ENCODE data around the gene DPYD. TPM values are rescaled to one million over a fixed set of nuclear protein-coding genes. Genes with fewer than 3 reads are reported as not detected.

The DPYD gene
- total RNA-seq, 1 donor from 2014 or later: 8.8 TPM

- no peaks in the 10 kb centered on the region for H3K9me3 Mint-ChIP-seq (ENCODE audit: unreplicated experiment)
- no peaks in the 10 kb centered on the region for H3K9me3 ChIP-seq (ENCODE audit: insufficient read depth, low read depth, low read length)
- no peak overlapping the region for H2AFZ ChIP-seq (ENCODE audit: low read depth, low read length)
- H3K4me1 Mint-ChIP-seq (ENCODE audit: low read depth, unreplicated experiment): no peaks in the 10 kb centered on the region
- no peaks in the 10 kb centered on the region for H3K4me1 ChIP-seq (ENCODE audit: insufficient read depth, low read length)
- H3K27ac Mint-ChIP-seq (ENCODE audit: unreplicated experiment): no peak overlapping the region
- H3K4me3 Mint-ChIP-seq (ENCODE audit: unreplicated experiment): no peak overlapping the region
- no peak overlapping the region for H3K4me2 ChIP-seq (ENCODE audit: low read length)
- no peak overlapping the region for H3K27ac ChIP-seq (ENCODE audit: low read depth, low read length)
- H3K9ac ChIP-seq (ENCODE audit: low read length): no peak overlapping the region
- H4K20me1 ChIP-seq (ENCODE audit: insufficient read depth, low read length): no peaks in the 10 kb centered on the region
- no peaks in the 10 kb centered on the region for H3K79me2 ChIP-seq (ENCODE audit: insufficient read depth, low read length)
- FAIRE-seq (no peak), DNase-seq (ENCODE audit: low read depth) (peak; percentile 64)
- TF ChIP-seq CTCF (IDR thresholded peaks at IDR 0.05; ENCODE audit: insufficient read depth, low read depth, low read length): peak; percentile 31
- no peak for TF ChIP-seq EZH2 (IDR thresholded peaks at IDR 0.05; ENCODE audit: insufficient read depth, low read length)
- H3K27me3 Mint-ChIP-seq (ENCODE audit: low read depth, unreplicated experiment): no peaks in the 10 kb centered on the region
- no peaks in the 10 kb centered on the region for H3K36me3 Mint-ChIP-seq (ENCODE audit: low read depth, unreplicated experiment)
- no peaks in the 10 kb centered on the region for H3K36me3 ChIP-seq (ENCODE audit: insufficient read depth, low read length)
- no peaks in the 10 kb centered on the region for H3K27me3 ChIP-seq (ENCODE audit: insufficient read depth, low read length)
- H3K4me3 ChIP-seq (ENCODE audit: insufficient read depth, low read depth, low read length): no peak overlapping the region
Observed at GRCh38 chr1:97668945-97669344, 251.9 kb downstream of the DPYD start.

- no peak overlapping the region for H2AFZ ChIP-seq (ENCODE audit: low read depth, low read length)
- H3K4me3 Mint-ChIP-seq (ENCODE audit: unreplicated experiment): no peak overlapping the region
- no peaks in the 10 kb centered on the region for H3K36me3 Mint-ChIP-seq (ENCODE audit: low read depth, unreplicated experiment)
- no peaks in the 10 kb centered on the region for H3K9me3 ChIP-seq (ENCODE audit: insufficient read depth, low read depth, low read length)
- H3K4me3 ChIP-seq (ENCODE audit: insufficient read depth, low read depth, low read length): no peak overlapping the region
- H3K36me3 ChIP-seq (ENCODE audit: insufficient read depth, low read length): no peaks in the 10 kb centered on the region
- no peaks in the 10 kb centered on the region for H3K27me3 ChIP-seq (ENCODE audit: insufficient read depth, low read length)
- no peaks in the 10 kb centered on the region for H3K9me3 Mint-ChIP-seq (ENCODE audit: unreplicated experiment)
- DNase-seq (ENCODE audit: low read depth) (no peak), FAIRE-seq (no peak)
- no peak overlapping the region for H3K9ac ChIP-seq (ENCODE audit: low read length)
- no peaks in the 10 kb centered on the region for H3K79me2 ChIP-seq (ENCODE audit: insufficient read depth, low read length)
- H4K20me1 ChIP-seq (ENCODE audit: insufficient read depth, low read length): no peaks in the 10 kb centered on the region
- H3K27ac Mint-ChIP-seq (ENCODE audit: unreplicated experiment): no peak overlapping the region
- no peaks in the 10 kb centered on the region for H3K4me1 ChIP-seq (ENCODE audit: insufficient read depth, low read length)
- H3K27me3 Mint-ChIP-seq (ENCODE audit: low read depth, unreplicated experiment): no peaks in the 10 kb centered on the region
- no peak overlapping the region for H3K27ac ChIP-seq (ENCODE audit: low read depth, low read length)
- H3K4me1 Mint-ChIP-seq (ENCODE audit: low read depth, unreplicated experiment): peaks cover 2% of the 10 kb centered on the region
- H3K4me2 ChIP-seq (ENCODE audit: low read length): no peak overlapping the region
- no peak for TF ChIP-seq CTCF (IDR thresholded peaks at IDR 0.05; ENCODE audit: insufficient read depth, low read depth, low read length)
- TF ChIP-seq EZH2 (IDR thresholded peaks at IDR 0.05; ENCODE audit: insufficient read depth, low read length): no peak
Observed at GRCh38 chr1:97660431-97661105, 260.3 kb downstream of the DPYD start.

GRCh38 chr1:97654876-97655585 lies 265.8 kb downstream of the DPYD start:
- Mint-ChIP-seq H3K9me3 (ENCODE audit: unreplicated experiment) (no peaks in the 10 kb centered on the region), H3K36me3 (ENCODE audit: low read depth, unreplicated experiment) (no peaks in the 10 kb centered on the region), H3K4me1 (ENCODE audit: low read depth, unreplicated experiment) (peaks cover 2% of the 10 kb centered on the region), H3K27ac (ENCODE audit: unreplicated experiment) (no peak overlapping the region), H3K27me3 (ENCODE audit: low read depth, unreplicated experiment) (no peaks in the 10 kb centered on the region), H3K4me3 (ENCODE audit: unreplicated experiment) (no peak overlapping the region)
- peak; percentile 90 for DNase-seq (ENCODE audit: low read depth)
- H3K27me3 ChIP-seq (ENCODE audit: insufficient read depth, low read length): no peaks in the 10 kb centered on the region
- no peak overlapping the region for H2AFZ ChIP-seq (ENCODE audit: low read depth, low read length)
- H3K9me3 ChIP-seq (ENCODE audit: insufficient read depth, low read depth, low read length): no peaks in the 10 kb centered on the region
- FAIRE-seq: no peak
- H3K79me2 ChIP-seq (ENCODE audit: insufficient read depth, low read length): no peaks in the 10 kb centered on the region
- H3K36me3 ChIP-seq (ENCODE audit: insufficient read depth, low read length): no peaks in the 10 kb centered on the region
- no peak overlapping the region for H3K4me3 ChIP-seq (ENCODE audit: insufficient read depth, low read depth, low read length)
- H3K4me1 ChIP-seq (ENCODE audit: insufficient read depth, low read length): no peaks in the 10 kb centered on the region
- H4K20me1 ChIP-seq (ENCODE audit: insufficient read depth, low read length): no peaks in the 10 kb centered on the region
- no peak overlapping the region for H3K4me2 ChIP-seq (ENCODE audit: low read length)
- TF ChIP-seq CTCF (IDR thresholded peaks at IDR 0.05; ENCODE audit: insufficient read depth, low read depth, low read length) (no peak), EZH2 (IDR thresholded peaks at IDR 0.05; ENCODE audit: insufficient read depth, low read length) (no peak)
- no peak overlapping the region for H3K27ac ChIP-seq (ENCODE audit: low read depth, low read length)
- H3K9ac ChIP-seq (ENCODE audit: low read length): no peak overlapping the region

All from astrocyte (in vitro differentiated cells and primary cell).